GM12878 (cell line): ENCODE data around the gene CIB2. TPM values are rescaled to one million over a fixed set of nuclear protein-coding genes. Genes with fewer than 3 reads are reported as not detected.

Source experiments
- CHD1 ChIP-seq: IDR thresholded peaks from 2 replicates; pipeline ENCODE4 v1.6.1; 2012; ENCODE audit warnings: low read depth, low read length, improper control_type of control experiment
- CHD2 ChIP-seq: IDR thresholded peaks from 2 replicates; pipeline ENCODE4 v1.6.1; 2011; ENCODE audit warnings: low read depth, low read length, improper control_type of control experiment, borderline replicate concordance
- CREB1 ChIP-seq: IDR thresholded peaks from 2 replicates; pipeline ENCODE4 v1.6.1; 2012; ENCODE audit warnings: low read depth, mild to moderate bottlenecking, inconsistent platforms
- E4F1 ChIP-seq: fragments of 450-650 bp; IDR thresholded peaks from 2 replicates; pipeline ENCODE4 v1.6.1; 2018; ENCODE audit warnings: borderline replicate concordance, mild to moderate bottlenecking; ENCODE audit not compliant: partially characterized antibody
- ETV6 ChIP-seq, 2 experiments: fragments of 450-650 bp in 1 of 2; IDR thresholded peaks in 1 of 2; conservative IDR thresholded peaks in 1 of 2; 2 replicates each; pipeline ENCODE4 v1.6.1; 2014; ENCODE audit warnings: antibody characterized with exemption in 1 of 2, borderline replicate concordance in 1 of 2, low read depth in 1 of 2, mild to moderate bottlenecking in 1 of 2, moderate library complexity in 1 of 2
- HDAC2 ChIP-seq: fragments of 200-600 bp; sonication (generic); IDR thresholded peaks from 2 replicates; pipeline ENCODE4 v1.6.1; 2017
- IKZF1 ChIP-seq: fragments of 450-650 bp; conservative IDR thresholded peaks from 2 replicates; pipeline ENCODE4 v1.6.1; 2017; ENCODE audit warnings: antibody characterized with exemption, mild to moderate bottlenecking
- KAT2A ChIP-seq: conservative IDR thresholded peaks from 2 replicates; pipeline ENCODE4 v1.6.1; 2011; ENCODE audit warnings: low read depth, low read length; ENCODE audit not compliant: control insufficient read depth
- MEF2A ChIP-seq: IDR thresholded peaks from 2 replicates; pipeline ENCODE4 v1.6.1; 2011; ENCODE audit warnings: low read depth, mild to moderate bottlenecking, low read length, moderate library complexity; ENCODE audit not compliant: insufficient read depth
- MTA3 ChIP-seq: IDR thresholded peaks from 2 replicates; pipeline ENCODE4 v1.6.1; 2012; ENCODE audit warnings: low read length, inconsistent platforms, borderline replicate concordance
- MYC ChIP-seq: IDR thresholded peaks from 2 replicates; pipeline ENCODE4 v1.6.1; 2011; ENCODE audit warnings: mild to moderate bottlenecking, low read length, moderate library complexity, inconsistent platforms; ENCODE audit not compliant: insufficient read depth, insufficient replicate concordance, insufficient read length, severe bottlenecking
- NFYA ChIP-seq: IDR thresholded peaks from 2 replicates; pipeline ENCODE4 v1.6.1; 2011; ENCODE audit warnings: low read depth, mild to moderate bottlenecking, low read length, improper control_type of control experiment, borderline replicate concordance
- PAX5 ChIP-seq: IDR thresholded peaks from 2 replicates; pipeline ENCODE4 v1.6.1; 2011; ENCODE audit warnings: low read depth, low read length, borderline replicate concordance
- POLR2A ChIP-seq: IDR thresholded peaks from 2 replicates; pipeline ENCODE4 v1.6.1; 2011; ENCODE audit warnings: low read depth, mild to moderate bottlenecking, low read length
- RCOR1 ChIP-seq: conservative IDR thresholded peaks from 2 replicates; pipeline ENCODE4 v1.6.1; 2012; ENCODE audit warnings: low read depth, low read length, improper control_type of control experiment
- SIX5 ChIP-seq: IDR thresholded peaks from 2 replicates; pipeline ENCODE4 v1.6.1; 2011; ENCODE audit warnings: mild to moderate bottlenecking, low read depth, low read length, moderate library complexity; ENCODE audit not compliant: severe bottlenecking
- SREBF1 ChIP-seq: IDR thresholded peaks from 2 replicates; pipeline ENCODE4 v1.6.1; 2012; ENCODE audit warnings: mild to moderate bottlenecking, low read length
- TAF1 ChIP-seq: IDR thresholded peaks from 2 replicates; pipeline ENCODE4 v1.6.1; 2011; ENCODE audit warnings: mild to moderate bottlenecking, low read depth, low read length, borderline replicate concordance
- TBL1XR1 ChIP-seq: IDR thresholded peaks from 2 replicates; pipeline ENCODE4 v1.6.1; 2012; ENCODE audit warnings: low read depth, low read length, improper control_type of control experiment
- USF2 ChIP-seq: IDR thresholded peaks from 2 replicates; pipeline ENCODE4 v1.6.1; 2011; ENCODE audit warnings: low read depth, low read length, improper control_type of control experiment, borderline replicate concordance
- ZNF24 ChIP-seq: fragments of 450-650 bp; IDR thresholded peaks from 2 replicates; pipeline ENCODE4 v1.6.1; 2017; ENCODE audit warnings: antibody characterized with exemption, mild to moderate bottlenecking
- ZNF687 ChIP-seq: fragments of 450-650 bp; IDR thresholded peaks from 2 replicates; pipeline ENCODE4 v1.6.1; 2017; ENCODE audit warnings: mild to moderate bottlenecking, moderate library complexity
- polyA plus RNA-seq, 11 experiments: library from polyadenylated mRNA; depleted of rRNA in 4 of 11; unstranded in 6 of 11; stranded (reverse) in 5 of 11; fragments of >200 nt; fragmentation: Nextera tagmentation in 4 of 11; fragmentation: Illumina TruSeq in 1 of 11; extraction: Ambion mirVana in 4 of 11; extraction: Trizol in 1 of 11; gene quantifications; 1 replicate in 1 of 11; 2 replicates in 10 of 11; pipeline versions ENCODE4 v1.2.1 to v1.2.3, GENCODE V29; 2011 to 2016; ENCODE audit warnings: inconsistent platforms in 2 of 11, missing spikeins in 2 of 11, low read depth in 1 of 11
- total RNA-seq, 4 experiments: library from RNA; depleted of rRNA in 3 of 4; stranded (reverse); fragments of >200 nt in 3 of 4; fragmentation: Illumina TruSeq in 1 of 4; extraction: Trizol in 1 of 4; gene quantifications; 2 replicates each; pipeline versions ENCODE4 v1.2.1 to v1.2.3, GENCODE V29; 2013 to 2021

Gene CIB2
- total and polyA plus RNA-seq, 10 of the 15 experiments (the other 5 are each of a cell fraction or from before 2014, with no cell fraction given): 0.56 to 12.1 (median 7.1) TPM

- TF ChIP-seq USF2: no peak
- TF ChIP-seq IKZF1: peak; percentile 47
- TF ChIP-seq ZNF687: peak; percentile 14; the same call in 1 of the 2 replicates
- 0 out of 2 replicates have a peak, but pooled peaks have one; percentile 22 for TF ChIP-seq RCOR1
- TF ChIP-seq TBL1XR1: peak; percentile 69; the same call in 1 of the 2 replicates
- TF ChIP-seq CHD2: 0 out of 2 replicates have a peak, but pooled peaks have one; percentile 20
- no peak for TF ChIP-seq E4F1
- peak; percentile 72; the same call in 1 of the 2 replicates for TF ChIP-seq MEF2A
- TF ChIP-seq CREB1: 0 out of 2 replicates have a peak, but pooled peaks have one; percentile 29
- TF ChIP-seq POLR2A: 0 out of 2 replicates have a peak, but pooled peaks have one; percentile 42
- peak; percentile 26; the same call in 1 of the 2 replicates for TF ChIP-seq ZNF24
- no peak for TF ChIP-seq NFYA
- TF ChIP-seq SREBF1: no peak
- no peak for TF ChIP-seq MTA3
- TF ChIP-seq KAT2A: no peak
- peak; percentile 78; the same call in 1 of the 2 replicates for TF ChIP-seq PAX5
- TF ChIP-seq MYC: no peak
- TF ChIP-seq ETV6 (conservative IDR thresholded peaks at IDR 0.05 in 1 of 2, IDR thresholded peaks at IDR 0.05 in 1 of 2; ENCODE audit: borderline replicate concordance in 1 of 2, low read depth in 1 of 2): peak in 1 of 2 experiments; percentile 14; a peak in 1 of 4 replicates
- no peak for TF ChIP-seq CHD1
- TF ChIP-seq HDAC2: no peak
- no peak for TF ChIP-seq SIX5
- peak; percentile 35; the same call in 1 of the 2 replicates for TF ChIP-seq TAF1
Observed at GRCh38 chr15:78065973-78066946, 65.0 kb downstream of the CIB2 start (continued).
